ENCODE results near the gene UBL3.

- no peak for TF ChIP-seq CTCF (IDR thresholded peaks at IDR 0.05 in 8 of 11, conservative IDR thresholded peaks at IDR 0.05 in 3 of 11)
- no peak for TF ChIP-seq POLR2A (IDR thresholded peaks at IDR 0.05)
These were observed 104.7 kb downstream of the UBL3 start for GRCh38 chr13:29745704-29746103.
